PC-9 (cell line): ENCODE results near the gene NOLC1.

Source experiments
- CTCF ChIP-seq: fragments of 200-600 bp; sonication (generic); conservative IDR thresholded peaks from 2 replicates; pipeline ENCODE4 v1.6.1; 2017; ENCODE audit warnings: mixed run types, antibody characterized with exemption, mild to moderate bottlenecking, moderate library complexity
- EZH2 ChIP-seq: fragments of 200-600 bp; sonication (generic); IDR thresholded peaks from 2 replicates; pipeline ENCODE4 v1.8.0; 2017; ENCODE audit warnings: antibody characterized with exemption, low read depth

- TF ChIP-seq CTCF (no peak), EZH2 (no peak)
Observed at GRCh38 chr10:102116656-102117055, 35.5 kb upstream of the NOLC1 start.
